IMR-90 (cell line): ENCODE results near the gene MB21D2.

Source experiments
- BHLHE40 ChIP-seq: fragments of 150-350 bp; IDR thresholded peaks from 2 replicates; pipeline ENCODE4 v1.6.1; 2016; ENCODE audit warnings: mild to moderate bottlenecking, low read depth, low read length
- CEBPB ChIP-seq: IDR thresholded peaks from 2 replicates; pipeline ENCODE4 v1.6.1; 2012; ENCODE audit warnings: low read depth, low read length, improper control_type of control experiment
- POLR2A ChIP-seq: IDR thresholded peaks from 2 replicates; pipeline ENCODE4 v1.6.1; 2012; ENCODE audit warnings: mild to moderate bottlenecking, low read depth, low read length
- RCOR1 ChIP-seq: IDR thresholded peaks from 2 replicates; pipeline ENCODE4 v1.6.1; 2012; ENCODE audit warnings: mild to moderate bottlenecking, low read length, improper control_type of control experiment; ENCODE audit not compliant: insufficient replicate concordance
- TF ChIP-seq, protein P1 (sequence below): conservative IDR thresholded peaks from 2 replicates; pipeline ENCODE4 v1.5.1; 2012; ENCODE audit warnings: mild to moderate bottlenecking, low read depth, low read length, improper control_type of control experiment

DNA sequence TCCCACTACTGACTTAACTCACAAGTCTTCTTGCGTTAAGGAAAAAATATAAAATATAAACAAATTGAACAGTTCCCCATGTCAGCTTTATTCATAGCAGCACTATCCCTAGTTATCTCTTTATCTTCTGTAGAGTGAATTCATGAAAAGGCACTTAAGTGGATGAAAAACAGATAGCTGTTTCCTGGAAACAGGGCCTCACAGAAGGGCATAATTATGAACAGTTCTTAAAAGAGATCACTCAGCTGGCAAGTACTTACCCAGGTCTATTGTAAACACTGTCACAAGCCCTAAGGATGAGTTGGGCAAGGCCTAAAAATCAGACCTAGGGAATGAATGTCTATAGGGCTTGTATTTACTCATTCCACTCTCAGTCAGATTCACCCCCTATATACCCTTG is 10.7 kb downstream of the MB21D2 start:
- TF ChIP-seq, protein P1, sequence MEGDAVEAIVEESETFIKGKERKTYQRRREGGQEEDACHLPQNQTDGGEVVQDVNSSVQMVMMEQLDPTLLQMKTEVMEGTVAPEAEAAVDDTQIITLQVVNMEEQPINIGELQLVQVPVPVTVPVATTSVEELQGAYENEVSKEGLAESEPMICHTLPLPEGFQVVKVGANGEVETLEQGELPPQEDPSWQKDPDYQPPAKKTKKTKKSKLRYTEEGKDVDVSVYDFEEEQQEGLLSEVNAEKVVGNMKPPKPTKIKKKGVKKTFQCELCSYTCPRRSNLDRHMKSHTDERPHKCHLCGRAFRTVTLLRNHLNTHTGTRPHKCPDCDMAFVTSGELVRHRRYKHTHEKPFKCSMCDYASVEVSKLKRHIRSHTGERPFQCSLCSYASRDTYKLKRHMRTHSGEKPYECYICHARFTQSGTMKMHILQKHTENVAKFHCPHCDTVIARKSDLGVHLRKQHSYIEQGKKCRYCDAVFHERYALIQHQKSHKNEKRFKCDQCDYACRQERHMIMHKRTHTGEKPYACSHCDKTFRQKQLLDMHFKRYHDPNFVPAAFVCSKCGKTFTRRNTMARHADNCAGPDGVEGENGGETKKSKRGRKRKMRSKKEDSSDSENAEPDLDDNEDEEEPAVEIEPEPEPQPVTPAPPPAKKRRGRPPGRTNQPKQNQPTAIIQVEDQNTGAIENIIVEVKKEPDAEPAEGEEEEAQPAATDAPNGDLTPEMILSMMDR = no peak
- TF ChIP-seq POLR2A (no peak), RCOR1 (no peak), CEBPB (no peak), BHLHE40 (no peak)
